Skeletal muscle tissue (tissue), 4 donors: ENCODE results near the gene GID8. TPM values are rescaled to one million over a fixed set of nuclear protein-coding genes. Genes with fewer than 3 reads are reported as not detected.

Source experiments
- H3K27ac ChIP-seq: one replicate; pipeline ENCODE4 v1.7.0; 2013; ENCODE audit warnings: mild to moderate bottlenecking, low read depth, low read length, inconsistent platforms
- H3K27me3 ChIP-seq, 3 donors: one replicate each; pipeline ENCODE4 v1.7.0; 2013; ENCODE audit warnings: low read length in 3 of 3; ENCODE audit not compliant: control insufficient read depth in 3 of 3, insufficient read depth in 3 of 3
- H3K36me3 ChIP-seq, 3 donors: one replicate each; pipeline ENCODE4 v1.7.0; 2013; ENCODE audit warnings: low read length in 3 of 3; ENCODE audit not compliant: control insufficient read depth in 3 of 3, insufficient read depth in 3 of 3
- H3K4me1 ChIP-seq, 3 donors: one replicate each; pipeline ENCODE4 v1.7.0; 2013; ENCODE audit warnings: low read length in 3 of 3, mild to moderate bottlenecking in 3 of 3; ENCODE audit not compliant: control insufficient read depth in 3 of 3, insufficient read depth in 3 of 3
- H3K4me3 ChIP-seq, 3 donors: one replicate each; pipeline ENCODE4 v1.7.0; 2013; ENCODE audit warnings: low read length in 3 of 3
- H3K9ac ChIP-seq, 3 donors: one replicate each; pipeline ENCODE4 v1.7.0; 2013; ENCODE audit warnings: low read length in 3 of 3, mild to moderate bottlenecking in 3 of 3, moderate library complexity in 2 of 3, low read depth in 1 of 3
- H3K9me3 ChIP-seq, 3 donors: one replicate each; pipeline ENCODE4 v1.7.0; 2013; ENCODE audit warnings: low read length in 3 of 3; ENCODE audit not compliant: control insufficient read depth in 3 of 3
- total RNA-seq: library from RNA; depleted of rRNA; stranded (reverse); fragments of >200 nt; gene quantifications from one replicate; pipeline ENCODE4 v1.2.3, GENCODE V29; 2014
- donor health status: Osteomylitis.

Gene GID8
- total RNA-seq, 1 donor from 2014 or later = 28.7 TPM

DNA sequence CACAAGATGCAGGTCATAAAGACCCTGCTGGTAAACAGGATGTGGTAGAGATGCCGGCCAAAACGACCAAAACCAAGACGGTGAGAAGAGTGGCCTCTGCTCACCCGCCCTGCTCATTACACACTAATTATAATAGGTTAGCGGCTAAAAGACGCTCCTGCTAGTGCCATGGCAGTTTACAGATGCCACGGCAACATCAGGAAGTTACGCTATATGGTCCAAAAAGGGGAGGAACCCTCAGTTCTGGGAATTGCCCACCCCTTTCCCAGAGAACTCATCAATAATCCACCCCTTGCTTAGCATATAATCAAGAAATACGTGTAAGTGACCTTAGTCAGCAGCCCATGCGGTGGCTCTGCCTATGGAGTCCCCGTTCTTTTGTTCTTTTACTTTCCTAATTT lies 51.3 kb downstream of the GID8 start:
- H3K27me3 ChIP-seq = peaks cover 59 to 69% (median 63%) of the 10 kb centered on the region in 3 donors
- H3K27ac ChIP-seq = no peak overlapping the region
- H3K4me1 ChIP-seq = peaks cover 0 to 3% (median 0%) of the 10 kb centered on the region in 3 donors
- H3K4me3 ChIP-seq = no peak overlapping the region
- H3K9me3 ChIP-seq = no peaks in the 10 kb centered on the region
- no peak overlapping the region for H3K9ac ChIP-seq
- H3K36me3 ChIP-seq = no peaks in the 10 kb centered on the region

- Histone ChIP-seq H3K27ac (no peak overlapping the region), H3K4me1 (peaks cover 0 to 3% (median 0%) of the 10 kb centered on the region in 3 donors), H3K4me3 (no peak overlapping the region), H3K27me3 (peaks cover 60 to 70% (median 66%) of the 10 kb centered on the region in 3 donors), H3K36me3 (no peaks in the 10 kb centered on the region), H3K9me3 (no peaks in the 10 kb centered on the region), H3K9ac (no peak overlapping the region)
These were observed 52.4 kb downstream of the GID8 start for GRCh38 chr20:62990306-62990825.

DNA sequence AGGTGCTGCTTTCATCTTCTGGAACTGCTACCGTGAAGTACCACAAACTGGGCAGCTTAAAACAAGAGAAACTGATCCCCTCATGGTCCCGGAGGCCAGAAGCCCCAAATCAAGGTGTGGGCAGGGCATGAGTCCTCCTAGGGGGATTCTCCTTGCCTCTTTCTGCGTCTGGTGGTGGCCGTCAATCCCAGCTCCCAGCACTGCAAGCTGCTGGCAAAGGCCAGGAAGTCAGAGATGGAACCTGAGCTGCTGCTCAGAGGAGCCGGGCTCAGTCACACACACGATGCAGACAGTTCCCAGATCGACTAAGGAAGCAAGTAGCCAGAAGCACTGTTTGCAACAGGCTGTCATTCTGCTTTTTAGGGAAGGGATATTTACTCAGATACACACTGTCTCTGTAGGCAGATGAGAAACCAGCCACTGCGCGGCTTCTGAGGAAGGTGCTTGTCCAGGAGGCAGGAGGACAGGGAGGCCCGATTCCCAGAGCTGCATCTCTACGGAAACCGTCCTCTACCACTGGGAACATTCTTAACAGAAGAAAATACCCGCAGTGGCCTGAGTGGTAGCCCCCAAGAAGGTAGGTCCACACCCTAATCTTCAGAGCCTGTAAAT lies 53.4 kb downstream of the GID8 start:
- no peaks in the 10 kb centered on the region for H3K9me3 ChIP-seq
- H3K4me1 ChIP-seq = peaks cover 0 to 3% (median 0%) of the 10 kb centered on the region in 3 donors
- H3K4me3 ChIP-seq = no peak overlapping the region
- no peaks in the 10 kb centered on the region for H3K36me3 ChIP-seq
- peaks cover 63 to 70% (median 65%) of the 10 kb centered on the region in 3 donors for H3K27me3 ChIP-seq
- no peak overlapping the region for H3K27ac ChIP-seq
- no peak overlapping the region for H3K9ac ChIP-seq

DNA sequence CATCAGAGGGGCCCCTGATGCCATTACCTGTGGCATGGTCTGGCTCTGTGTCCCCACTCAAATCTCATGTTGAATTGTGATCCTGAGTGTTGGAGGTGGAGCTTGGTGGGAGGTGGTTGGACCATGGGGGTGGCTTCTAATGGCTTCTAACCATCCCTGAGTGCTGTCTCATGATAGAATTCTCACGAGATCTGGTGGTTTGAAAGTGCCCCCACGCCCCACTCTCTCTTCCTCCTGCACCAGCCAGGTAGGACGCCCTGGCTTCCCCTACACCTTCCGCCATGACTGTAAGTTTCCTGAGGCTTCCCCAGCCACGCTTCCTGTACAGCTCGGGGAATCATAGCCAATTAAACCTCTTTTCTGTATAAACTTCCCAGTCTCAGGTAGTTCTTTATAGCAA lies 53.9 kb downstream of the GID8 start:
- Histone ChIP-seq H3K4me1 (peaks cover 0 to 3% (median 0%) of the 10 kb centered on the region in 3 donors), H3K27me3 (peaks cover 65 to 73% (median 66%) of the 10 kb centered on the region in 3 donors)

DNA sequence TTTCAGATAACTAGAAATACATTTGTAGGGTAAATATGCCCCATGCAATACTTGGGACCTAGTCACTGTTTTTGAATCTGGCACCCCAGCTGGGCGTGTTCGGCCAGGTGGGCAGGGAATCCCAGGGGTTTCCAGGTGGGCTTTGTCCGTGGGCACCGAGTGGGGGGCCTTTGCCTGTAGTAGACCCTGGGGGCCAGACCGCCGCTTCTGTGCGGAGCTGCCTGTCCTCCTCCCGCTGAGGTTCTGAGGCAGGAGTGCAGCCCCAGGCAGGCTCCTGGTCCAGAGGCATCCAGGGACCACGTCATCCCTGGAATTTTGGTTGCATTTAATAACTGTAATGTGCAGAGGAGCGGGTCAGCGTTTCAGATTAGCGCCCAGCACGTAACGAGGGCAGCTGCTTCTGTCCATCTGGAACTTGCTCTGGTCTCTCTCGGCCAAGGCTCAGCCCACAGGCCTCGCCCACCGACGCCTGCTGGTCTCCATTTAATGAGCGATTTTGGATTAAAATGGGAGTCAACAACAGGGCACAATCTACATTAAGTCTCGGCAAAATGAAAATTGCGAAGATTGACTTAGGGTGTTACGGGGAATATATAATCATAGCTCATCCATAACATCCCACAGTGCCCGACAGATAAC lies 56.0 kb downstream of the GID8 start:
- H3K9me3 ChIP-seq = no peaks in the 10 kb centered on the region
- no peaks in the 10 kb centered on the region for H3K36me3 ChIP-seq
- H3K27me3 ChIP-seq = peaks cover 73 to 82% (median 75%) of the 10 kb centered on the region in 3 donors
- no peak overlapping the region for H3K27ac ChIP-seq
- peaks cover 0 to 3% (median 0%) of the 10 kb centered on the region in 3 donors for H3K4me1 ChIP-seq
- H3K4me3 ChIP-seq = no peak overlapping the region
- H3K9ac ChIP-seq = no peak overlapping the region

More for the DNA sequence above, 53.9 kb downstream of the GID8 start:
- H3K4me3 ChIP-seq = no peak overlapping the region
- no peaks in the 10 kb centered on the region for H3K9me3 ChIP-seq
- no peak overlapping the region for H3K27ac ChIP-seq
- no peaks in the 10 kb centered on the region for H3K36me3 ChIP-seq
- H3K9ac ChIP-seq = no peak overlapping the region

DNA sequence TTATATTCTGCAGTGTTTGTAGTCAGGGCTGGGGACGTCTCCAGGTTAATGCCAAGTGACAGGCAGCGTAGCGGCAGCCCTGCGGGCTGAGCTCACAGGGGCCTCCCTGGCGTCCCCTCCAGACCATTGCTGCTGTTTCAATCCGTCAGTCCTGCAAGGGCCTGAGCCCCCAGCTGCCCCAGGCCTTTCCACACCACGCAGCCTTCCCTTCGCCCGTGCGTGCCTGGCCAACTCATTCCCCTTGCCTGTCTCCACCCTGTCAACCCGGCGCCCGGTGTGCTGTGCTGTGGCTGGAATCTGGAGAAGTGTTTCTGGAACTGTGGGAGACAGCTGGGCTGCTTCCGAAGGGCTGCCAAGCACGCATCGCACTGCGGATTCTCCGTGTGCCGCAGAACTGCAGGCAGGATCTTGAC lies 56.9 kb downstream of the GID8 start:
- H3K27ac ChIP-seq = no peak overlapping the region
- no peaks in the 10 kb centered on the region for H3K9me3 ChIP-seq
- H3K4me1 ChIP-seq = no peaks in the 10 kb centered on the region
- no peak overlapping the region for H3K4me3 ChIP-seq
- peaks cover 76 to 88% (median 81%) of the 10 kb centered on the region in 3 donors for H3K27me3 ChIP-seq
- H3K9ac ChIP-seq = no peak overlapping the region
- no peaks in the 10 kb centered on the region for H3K36me3 ChIP-seq

DNA sequence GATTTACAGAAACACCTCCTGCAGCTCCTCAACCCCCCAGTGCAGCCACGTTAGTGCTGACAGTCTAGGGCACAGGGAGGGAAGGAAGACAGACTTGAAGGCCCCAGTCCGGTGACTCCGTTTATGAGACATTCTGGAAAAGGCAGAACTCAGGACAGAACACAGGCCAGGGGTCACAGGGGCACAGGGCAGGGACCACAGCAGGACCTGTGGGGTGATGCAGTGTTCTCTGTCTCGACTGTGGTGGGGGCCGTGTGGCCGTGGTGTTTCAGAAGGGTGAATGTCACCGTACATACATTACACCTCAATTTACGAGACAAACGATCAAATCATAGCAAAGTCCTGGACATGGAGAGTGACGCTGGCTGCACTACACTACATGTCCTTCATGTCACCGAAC lies 57.5 kb downstream of the GID8 start:
- Histone ChIP-seq H3K27me3 (peaks cover 79 to 90% (median 86%) of the 10 kb centered on the region in 3 donors), H3K36me3 (no peaks in the 10 kb centered on the region), H3K4me1 (no peaks in the 10 kb centered on the region), H3K9ac (no peak overlapping the region), H3K4me3 (no peak overlapping the region), H3K27ac (no peak overlapping the region), H3K9me3 (no peaks in the 10 kb centered on the region)

DNA sequence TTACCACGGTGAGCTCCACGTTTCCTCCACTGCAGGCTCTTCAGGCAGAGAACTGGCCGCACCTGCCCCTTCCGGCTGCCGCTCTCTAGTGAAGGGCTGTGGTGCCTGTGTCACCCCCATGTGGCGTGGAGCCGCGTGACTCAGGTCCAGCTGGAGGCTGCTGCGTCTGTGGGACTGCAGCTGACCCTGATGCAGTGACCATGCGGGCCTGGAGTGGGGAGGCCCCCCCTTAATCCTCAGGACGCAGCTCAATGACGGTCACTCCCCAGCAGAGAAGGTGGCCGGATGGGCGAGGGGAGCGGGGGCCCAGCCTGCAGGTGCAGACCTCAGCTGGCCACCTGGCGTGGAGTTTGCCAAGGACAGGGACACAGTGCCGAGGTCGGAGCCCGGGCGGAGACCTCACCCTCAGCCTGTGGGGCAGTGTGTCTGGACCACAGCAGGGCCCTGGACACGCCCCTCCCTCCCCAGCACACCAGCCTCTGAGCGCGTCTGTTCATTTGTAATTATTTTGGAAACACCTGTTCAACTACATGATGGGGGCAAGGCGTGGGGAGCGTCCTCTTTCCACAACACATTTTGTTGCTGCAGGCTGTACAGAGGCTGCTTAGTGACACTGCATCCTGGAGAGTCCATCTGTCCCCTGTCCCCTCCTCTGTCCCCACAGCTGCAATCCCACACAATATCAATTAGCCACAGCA lies 58.1 kb downstream of the GID8 start:
- Histone ChIP-seq H3K27me3 (peaks cover 79 to 90% (median 86%) of the 10 kb centered on the region in 3 donors), H3K4me1 (no peaks in the 10 kb centered on the region)

GRCh38 chr20:62996596-62996982 lies 58.6 kb downstream of the GID8 start:
- peaks cover 78 to 90% (median 85%) of the 10 kb centered on the region in 3 donors for H3K27me3 ChIP-seq
- H3K9ac ChIP-seq = no peak overlapping the region
- no peak overlapping the region for H3K4me3 ChIP-seq
- no peak overlapping the region for H3K27ac ChIP-seq
- H3K4me1 ChIP-seq = no peaks in the 10 kb centered on the region
- no peaks in the 10 kb centered on the region for H3K9me3 ChIP-seq
- H3K36me3 ChIP-seq = no peaks in the 10 kb centered on the region

More for the DNA sequence above, 58.1 kb downstream of the GID8 start:
- Histone ChIP-seq H3K9me3 (no peaks in the 10 kb centered on the region), H3K9ac (no peak overlapping the region), H3K36me3 (no peaks in the 10 kb centered on the region), H3K4me3 (no peak overlapping the region), H3K27ac (no peak overlapping the region)
